ENCODE results near the gene SUCLA2. TPM values are rescaled to one million over a fixed set of nuclear protein-coding genes. Genes with fewer than 3 reads are reported as not detected.

The SUCLA2 gene
- total RNA-seq, 1 experiment from 2014 or later, result 39.1 TPM

GRCh38 chr13:47929156-47929555, 71.9 kb downstream of the SUCLA2 start:
- no peaks in the 10 kb centered on the region for H3K79me2 ChIP-seq (ENCODE audit: insufficient read depth, low read length)
- no peaks in the 10 kb centered on the region for H4K20me1 ChIP-seq (ENCODE audit: insufficient read depth)
- no peak overlapping the region for H3K4me2 ChIP-seq (ENCODE audit: low read length)
- intact Hi-C loops (cut with micrococcal nuclease), result no loop called here
- H3K9me3 ChIP-seq (ENCODE audit: control insufficient read depth in 1 of 2, insufficient read depth in 1 of 2, low read depth in 1 of 2, low read length in 2 of 2), result no peaks in the 10 kb centered on the region
- BruUV-seq (replicated peaks), result no TSS peak
- no peak overlapping the region for H2AFZ ChIP-seq (ENCODE audit: low read depth, low read length, poor library complexity, severe bottlenecking)
- TF ChIP-seq EZH2 (IDR thresholded peaks at IDR 0.05) (no peak), JUND (IDR thresholded peaks at IDR 0.05) (no peak), RAD21 (IDR thresholded peaks at IDR 0.05; ENCODE audit: low read depth) (no peak), ATF3 (IDR thresholded peaks at IDR 0.05) (no peak), SRF (IDR thresholded peaks at IDR 0.05; ENCODE audit: low read depth) (no peak), ZNF274 (IDR thresholded peaks at IDR 0.05; ENCODE audit: low read depth, low read length) (no peak), REST (IDR thresholded peaks at IDR 0.05; ENCODE audit: low read depth) (no peak), YY1 (IDR thresholded peaks at IDR 0.05; ENCODE audit: extremely low read depth, insufficient replicate concordance, low read depth, low read length) (no peak), TCF7L2 (IDR thresholded peaks at IDR 0.05; ENCODE audit: borderline replicate concordance, extremely low read depth, insufficient read depth, insufficient read length) (no peak), ZFX (IDR thresholded peaks at IDR 0.05) (no peak), SP1 (IDR thresholded peaks at IDR 0.05; ENCODE audit: low read depth) (no peak), FOSL1 (IDR thresholded peaks at IDR 0.05; ENCODE audit: low read depth) (no peak), EZH2phosphoT487 (IDR thresholded peaks at IDR 0.05; ENCODE audit: borderline replicate concordance) (no peak)
- H3K27me3 ChIP-seq (ENCODE audit: insufficient read depth, low read length), result no peaks in the 10 kb centered on the region
- ChIA-PET POLR2A (no interaction called here), RAD21 (ENCODE audit: low non-redundant PET in 1 of 2, low total read pairs in 2 of 2, uncharacterized antibody in 2 of 2, unreplicated experiment in 2 of 2) (no interaction called here), CTCF (no interaction called here)
- ATAC-seq, result no peak
- H3K4me1 ChIP-seq (ENCODE audit: control insufficient read depth in 1 of 2, insufficient read depth in 2 of 2, low read length in 2 of 2), result no peaks in the 10 kb centered on the region
- no peak overlapping the region for H3K27ac ChIP-seq (ENCODE audit: low read depth, low read length)
- DNase-seq (ENCODE audit: low read depth, low spot score), result no peak
- H3K36me3 ChIP-seq (ENCODE audit: control insufficient read depth in 1 of 2, insufficient read depth in 2 of 2, low read length in 2 of 2), result no peaks in the 10 kb centered on the region
- no peaks in the 10 kb centered on the region for H3K9me2 ChIP-seq (ENCODE audit: insufficient read depth)
- no peak overlapping the region for H3K4me3 ChIP-seq (replicated peaks in 1 of 2; ENCODE audit: low read depth in 1 of 2, low read length in 2 of 2)
- no peak overlapping the region for H3K9ac ChIP-seq (ENCODE audit: low read length)
